K562 (cell line): ENCODE results near the gene SETSIP. TPM values are rescaled to one million over a fixed set of nuclear protein-coding genes. Genes with fewer than 3 reads are reported as not detected.

Experiments used
- ATAC-seq: fragments of 200-7000 bp; cut with Tn5 transposase; 3 replicates; pipeline ENCODE4 v1.9.1; 2020; ENCODE audit warnings: moderate library complexity
- BruUV-seq: library from RNA; stranded (reverse); fragments of 400-500 nt; replicated peaks from 2 replicates; lab custom pipeline; 2021; lab: Mats Ljungman, UMichigan
- CTCF ChIA-PET: fragments of 300-600 bp; formaldehyde crosslinking; extraction: SDS; loops from one replicate; lab custom pipeline; 2021; ENCODE audit warnings: low intra/inter-chr PET ratio; lab: Yijun Ruan, JAX
- POLR2A ChIA-PET: fragments of 300-600, 350-650 bp; sonication (Branson Sonifier 250); formaldehyde crosslinking; extraction: SDS; loops from one replicate; lab custom pipeline; 2021; ENCODE audit warnings: antibody characterized with exemption, inconsistent platforms; lab: Yijun Ruan, JAX
- DNase-seq, 4 experiments: peaks; one replicate each; pipeline versions ENCODE4 v3.0.0 to v3.0.0-alpha.2; 2011 to 2018; ENCODE audit warnings: low spot score in 3 of 4, mixed read lengths in 3 of 4; ENCODE audit errors: extremely low read depth in 1 of 4
- FAIRE-seq: peaks from 2 replicates; lab custom pipeline; 2011; peaks lifted over from hg19 to GRCh38; lab: Jason Lieb, UNC
- H2AFZ ChIP-seq: 2 replicates; pipeline ENCODE4 v1.6.0; 2011; ENCODE audit warnings: low read depth, low read length, control low read depth, inconsistent platforms
- H3K27ac ChIP-seq: fragments of 200-600 bp; 3 replicates; pipeline ENCODE4 v1.8.0; 2011; ENCODE audit warnings: low read depth, mild to moderate bottlenecking, control low read depth, inconsistent platforms, low read length, moderate library complexity, mixed read lengths; ENCODE audit errors: extremely low read depth
- H3K27me3 ChIP-seq, 2 experiments: fragments of 300-600 bp in 1 of 2; 2 replicates in 1 of 2; 3 replicates in 1 of 2; pipeline versions ENCODE4 v1.6.0 to v1.8.0; 2011; ENCODE audit warnings: inconsistent platforms in 2 of 2, low read length in 2 of 2, mild to moderate bottlenecking in 1 of 2, mixed read lengths in 1 of 2, moderate library complexity in 1 of 2; ENCODE audit not compliant: control insufficient read depth in 2 of 2, insufficient read depth in 2 of 2
- H3K36me3 ChIP-seq: fragments of 300-600 bp; 3 replicates; pipeline ENCODE4 v1.8.0; 2011; ENCODE audit warnings: mild to moderate bottlenecking, low read length, inconsistent platforms; ENCODE audit not compliant: control insufficient read depth, insufficient read depth
- H3K4me1 ChIP-seq, 2 experiments: fragments of 200-600 bp in 1 of 2; replicated peaks in 1 of 2; 2 replicates in 1 of 2; 3 replicates in 1 of 2; pipeline versions ENCODE4 v1.5.1 to v1.8.0; 2011; ENCODE audit warnings: inconsistent platforms in 2 of 2, low read length in 2 of 2, mild to moderate bottlenecking in 1 of 2, mixed read lengths in 1 of 2, moderate library complexity in 1 of 2; ENCODE audit not compliant: control insufficient read depth in 2 of 2, insufficient read depth in 2 of 2
- H3K4me2 ChIP-seq: 2 replicates; pipeline ENCODE4 v1.6.1; 2011; ENCODE audit warnings: low read length, control low read depth, inconsistent platforms, mixed read lengths; ENCODE audit not compliant: insufficient read depth
- H3K4me3 ChIP-seq: fragments of 200-600 bp; sonication (generic), shearing (Covaris generic); 2 replicates; pipeline ENCODE4 v1.5.1; 2016; ENCODE audit warnings: control low read depth, inconsistent platforms
- H3K79me2 ChIP-seq: fragments of 200-600 bp; 3 replicates; pipeline ENCODE4 v1.8.0; 2011; ENCODE audit warnings: low read length, inconsistent platforms; ENCODE audit not compliant: control insufficient read depth, insufficient read depth
- H3K9ac ChIP-seq, 2 experiments: 2 replicates each; pipeline versions ENCODE4 v1.6.0 to v1.6.1; 2011; ENCODE audit warnings: low read depth in 2 of 2, low read length in 2 of 2, control low read depth in 1 of 2, inconsistent platforms in 1 of 2, mild to moderate bottlenecking in 1 of 2, mixed read lengths in 1 of 2; ENCODE audit not compliant: insufficient read depth in 1 of 2
- H3K9me1 ChIP-seq: one replicate; pipeline ENCODE4 v1.6.0; 2011; ENCODE audit warnings: inconsistent platforms, mild to moderate bottlenecking, low read length, moderate library complexity; ENCODE audit not compliant: control insufficient read depth, insufficient read depth
- H3K9me3 ChIP-seq: replicated peaks from 2 replicates; pipeline ENCODE4 v1.5.1; 2011; ENCODE audit warnings: low read depth, low read length, inconsistent platforms; ENCODE audit not compliant: control insufficient read depth, insufficient read depth
- H4K20me1 ChIP-seq: replicated peaks from 2 replicates; pipeline ENCODE4 v1.6.1; 2011; ENCODE audit warnings: low read length, inconsistent platforms, mixed read lengths; ENCODE audit not compliant: control insufficient read depth, insufficient read depth
- CHD1 ChIP-seq: fragments of 200-600 bp; sonication (generic); IDR thresholded peaks from one replicate; pipeline ENCODE4 v1.6.1; 2012; ENCODE audit warnings: mild to moderate bottlenecking, moderate library complexity, low read length, inconsistent platforms
- JUND ChIP-seq, 2 experiments: IDR thresholded peaks; 2 replicates in 1 of 2; 3 replicates in 1 of 2; pipeline ENCODE4 v1.6.1; 2011; ENCODE audit warnings: borderline replicate concordance in 2 of 2, low read depth in 2 of 2, low read length in 2 of 2, improper control_type of control experiment in 1 of 2, missing biosample characterization in 1 of 2, missing genetic modification characterization in 1 of 2, missing genetic modification reagents in 1 of 2
- MCM5 ChIP-seq: fragments of 450-650 bp; IDR thresholded peaks from 2 replicates; pipeline ENCODE4 v1.6.1; 2016; ENCODE audit warnings: low read depth
- MXI1 ChIP-seq: IDR thresholded peaks from 2 replicates; pipeline ENCODE4 v1.6.1; 2011; ENCODE audit warnings: low read depth, mild to moderate bottlenecking, improper control_type of control experiment, low read length
- MYBL2 ChIP-seq, 2 experiments: fragments of 450-650 bp in 1 of 2; sonication (generic) in 1 of 2; formaldehyde crosslinking in 1 of 2; IDR thresholded peaks; 2 replicates each; pipeline versions ENCODE4 v1.6.1 to v1.8.1; 2017 to 2022; ENCODE audit warnings: borderline replicate concordance in 1 of 2, inconsistent platforms in 1 of 2, low read depth in 1 of 2, mild to moderate bottlenecking in 1 of 2, missing genetic modification reagents in 1 of 2, moderate library complexity in 1 of 2
- RBM22 ChIP-seq: fragments of 200-400 bp; formaldehyde crosslinking; IDR thresholded peaks from 2 replicates; pipeline ENCODE4 v1.6.1; 2018; ENCODE audit warnings: low read length, low read depth; ENCODE audit not compliant: poor library complexity, severe bottlenecking
- SMAD2 ChIP-seq: fragments of 150-350 bp; IDR thresholded peaks from 2 replicates; pipeline ENCODE4 v1.6.1; 2014; ENCODE audit warnings: low read depth, mild to moderate bottlenecking, low read length
- STAT5A ChIP-seq: IDR thresholded peaks from 2 replicates; pipeline ENCODE4 v1.6.1; 2012; ENCODE audit warnings: low read length, inconsistent platforms, borderline replicate concordance
- ZNF274 ChIP-seq: IDR thresholded peaks from 2 replicates; pipeline ENCODE4 v1.6.1; 2011; ENCODE audit warnings: low read depth, mild to moderate bottlenecking, low read length, moderate library complexity, borderline replicate concordance
- WGBS: fragments of 100-300 bp; shearing (Covaris generic); methylation state at CpG from one replicate; pipeline ENCODE4 v1.1.6; 2016; ENCODE audit warnings: low coverage, mixed read lengths; ENCODE audit not compliant: insufficient coverage; ENCODE audit errors: missing lambda C conversion rate; 5-methylcytosine and 5-hydroxymethylcytosine counted together
- in situ Hi-C: fragments of 300-500 bp; cut with MboI; formaldehyde crosslinking; loops from 4 replicates; pipeline ENCODE4 v1.15.0; 2018; ENCODE audit warnings: inconsistent platforms, mixed read lengths
- intact Hi-C: fragments of 100-400 bp; cut with micrococcal nuclease; formaldehyde crosslinking; loops from 2 replicates; pipeline ENCODE4 v1.14.2; 2022
- polyA plus RNA-seq, 8 experiments: library from polyadenylated mRNA; depleted of rRNA in 4 of 8; stranded (reverse) in 5 of 8; unstranded in 3 of 8; fragments of >200 nt; fragmentation: Nextera tagmentation in 2 of 8; fragmentation: Illumina TruSeq in 1 of 8; extraction: Ambion mirVana in 2 of 8; extraction: Trizol in 1 of 8; gene quantifications; 2 replicates each; pipeline versions ENCODE4 v1.2.1 to v1.2.3, GENCODE V29; 2011 to 2014; ENCODE audit warnings: inconsistent platforms in 1 of 8, missing spikeins in 1 of 8
- total RNA-seq, 7 experiments: library from RNA; depleted of rRNA in 6 of 7; stranded (reverse); fragments of >200 nt in 6 of 7; fragmentation: Illumina TruSeq in 2 of 7; extraction: Trizol in 2 of 7; gene quantifications; 2 replicates each; pipeline versions ENCODE4 v1.2.1 to v1.2.3, GENCODE V29; 2011 to 2021; ENCODE audit warnings: low replicate concordance in 1 of 7
- TF ChIP-seq, protein P1 (sequence below): fragments of 250-450 bp; sonication (Bioruptor Pico); IDR thresholded peaks from 2 replicates; pipeline ENCODE4 v1.8.0; 2021; ENCODE audit warnings: mild to moderate bottlenecking, moderate library complexity
- TF ChIP-seq, protein P2 (sequence below): sonication (generic); formaldehyde crosslinking; IDR thresholded peaks from 2 replicates; pipeline ENCODE4 v1.9.0; 2022; ENCODE audit warnings: mild to moderate bottlenecking, missing genetic modification reagents

Gene SETSIP
- total and polyA plus RNA-seq, 9 of the 15 experiments (the other 6 are each of a cell fraction or from before 2014, with no cell fraction given), result 0.22 to 0.43 TPM; not detected in 7

DNA sequence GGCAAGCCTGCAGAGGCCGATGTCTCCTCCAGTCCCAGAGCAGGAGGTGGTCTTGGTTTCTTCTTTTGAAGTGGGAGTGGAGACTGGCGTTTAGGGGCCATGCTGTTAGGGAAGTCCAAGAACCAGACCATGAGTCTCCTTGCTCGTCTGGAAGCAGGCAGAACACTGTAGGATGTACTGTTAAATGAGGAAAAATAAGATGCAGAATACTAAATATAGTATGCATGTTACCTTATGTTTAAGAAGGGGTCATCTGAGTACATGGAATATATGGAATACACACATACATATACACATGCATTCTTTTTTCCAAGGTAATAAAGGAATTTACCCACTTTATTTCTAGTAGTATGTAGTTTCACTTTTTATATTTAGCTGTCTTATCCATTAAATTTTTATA lies at the start of gene SETSIP (continued):
- TF ChIP-seq, protein P1, sequence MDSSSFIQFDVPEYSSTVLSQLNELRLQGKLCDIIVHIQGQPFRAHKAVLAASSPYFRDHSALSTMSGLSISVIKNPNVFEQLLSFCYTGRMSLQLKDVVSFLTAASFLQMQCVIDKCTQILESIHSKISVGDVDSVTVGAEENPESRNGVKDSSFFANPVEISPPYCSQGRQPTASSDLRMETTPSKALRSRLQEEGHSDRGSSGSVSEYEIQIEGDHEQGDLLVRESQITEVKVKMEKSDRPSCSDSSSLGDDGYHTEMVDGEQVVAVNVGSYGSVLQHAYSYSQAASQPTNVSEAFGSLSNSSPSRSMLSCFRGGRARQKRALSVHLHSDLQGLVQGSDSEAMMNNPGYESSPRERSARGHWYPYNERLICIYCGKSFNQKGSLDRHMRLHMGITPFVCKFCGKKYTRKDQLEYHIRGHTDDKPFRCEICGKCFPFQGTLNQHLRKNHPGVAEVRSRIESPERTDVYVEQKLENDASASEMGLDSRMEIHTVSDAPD (CRISPR knock-in tag), result no peak
- TF ChIP-seq RBM22 (no peak), MYBL2 (IDR thresholded peaks at IDR 0.05; ENCODE audit: low read depth) (no peak), MYBL2 (CRISPR knock-in tag; IDR thresholded peaks at IDR 0.05; ENCODE audit: borderline replicate concordance) (no peak), JUND (IDR thresholded peaks at IDR 0.05; ENCODE audit: borderline replicate concordance, low read depth, low read length) (no peak), JUND (tag; IDR thresholded peaks at IDR 0.05; ENCODE audit: borderline replicate concordance, low read depth, low read length) (no peak)

DNA sequence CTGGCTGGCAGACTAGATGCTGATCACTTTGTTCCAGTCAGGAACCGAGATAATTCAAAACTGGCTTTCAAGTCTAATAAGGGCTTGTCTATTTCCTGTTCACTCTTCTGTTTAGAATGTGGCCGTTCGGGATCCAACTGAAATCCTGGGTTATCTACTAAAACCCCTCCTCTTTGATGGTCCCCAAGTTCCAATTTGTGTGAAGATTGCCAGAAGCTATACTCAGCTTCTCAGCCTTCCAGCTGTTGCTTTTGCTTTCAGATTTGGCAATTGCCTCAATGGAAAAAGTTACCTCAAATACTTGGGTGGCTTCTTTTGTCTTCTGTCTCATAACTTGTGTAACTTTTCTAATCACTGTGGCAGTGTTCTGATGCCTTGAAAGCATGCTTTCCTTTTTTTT lies 48.7 kb upstream of the SETSIP start:
- TF ChIP-seq MCM5 (no peak), JUND (IDR thresholded peaks at IDR 0.05; ENCODE audit: borderline replicate concordance, low read depth, low read length) (no peak), JUND (tag; IDR thresholded peaks at IDR 0.05; ENCODE audit: borderline replicate concordance, low read depth, low read length) (no peak), SMAD2 (no peak), ZNF274 (no peak), CHD1 (no peak), MXI1 (no peak), STAT5A (no peak)
- TF ChIP-seq, protein P2, sequence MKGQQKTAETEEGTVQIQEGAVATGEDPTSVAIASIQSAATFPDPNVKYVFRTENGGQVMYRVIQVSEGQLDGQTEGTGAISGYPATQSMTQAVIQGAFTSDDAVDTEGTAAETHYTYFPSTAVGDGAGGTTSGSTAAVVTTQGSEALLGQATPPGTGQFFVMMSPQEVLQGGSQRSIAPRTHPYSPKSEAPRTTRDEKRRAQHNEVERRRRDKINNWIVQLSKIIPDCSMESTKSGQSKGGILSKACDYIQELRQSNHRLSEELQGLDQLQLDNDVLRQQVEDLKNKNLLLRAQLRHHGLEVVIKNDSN (CRISPR knock-in tag), result no peak
- Histone ChIP-seq H3K79me2 (no peaks in the 10 kb centered on the region), H3K9ac (no peak overlapping the region), H3K4me3 (no peak overlapping the region), H3K9me1 (no peaks in the 10 kb centered on the region), H3K4me2 (no peak overlapping the region), H4K20me1 (no peaks in the 10 kb centered on the region), H2AFZ (no peak overlapping the region), H3K27me3 (no peaks in the 10 kb centered on the region), H3K27ac (no peak overlapping the region), H3K36me3 (no peaks in the 10 kb centered on the region), H3K9me3 (no peaks in the 10 kb centered on the region), H3K4me1 (no peaks in the 10 kb centered on the region; a peak in 1 of 5 replicates)
- ChIA-PET CTCF (interaction anchor here (0.6 kb wide), 1 partner anchor 772 kb away, joined by 3 read pairs; no protein-coding TSS in a partner anchor), POLR2A (no interaction called here)
- no peak for FAIRE-seq
- no peak for ATAC-seq
- no peak for DNase-seq
- in situ Hi-C loops (no loop called here), intact Hi-C loops (no loop called here)
- WGBS, result 6% methylated on average over 3 of the region's 3 CpGs
- BruUV-seq, result no TSS peak
